ENCODE results near the gene CYREN. TPM values are rescaled to one million over a fixed set of nuclear protein-coding genes. Genes with fewer than 3 reads are reported as not detected.

The CYREN gene
- total and polyA plus RNA-seq, 2 experiments from 2014 or later: 22.7 to 70.6 TPM

DNA sequence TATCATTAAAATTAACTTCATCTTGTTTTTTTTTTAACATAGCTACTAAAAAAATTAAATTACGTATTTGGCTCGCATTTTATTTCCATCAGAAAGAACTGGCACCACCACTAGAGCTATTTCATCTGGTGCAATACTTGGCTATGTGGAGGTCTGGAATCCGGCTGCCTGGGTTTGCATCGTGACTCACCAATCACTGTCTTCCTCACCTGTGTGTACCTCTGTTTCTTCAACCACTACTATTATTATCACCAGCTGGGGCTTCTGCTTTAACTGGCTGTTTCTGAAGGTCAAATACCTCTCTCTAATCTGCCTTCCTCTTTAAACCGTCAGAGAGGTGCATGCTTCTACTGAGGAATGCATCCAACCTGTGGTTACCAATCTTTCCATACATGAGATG is 34.4 kb upstream of the CYREN start:
- Histone ChIP-seq H4K20me1 (replicated peaks; ENCODE audit: insufficient read depth) (no peaks in the 10 kb centered on the region), H3K27me3 (ENCODE audit: insufficient read depth) (no peaks in the 10 kb centered on the region), H3K36me3 (ENCODE audit: insufficient read depth) (no peaks in the 10 kb centered on the region), H3K27ac (ENCODE audit: low read depth) (no peak overlapping the region), H3K4me1 (ENCODE audit: insufficient read depth) (peaks cover 2% of the 10 kb centered on the region; the same call in 1 of the 2 replicates), H3K79me2 (replicated peaks; ENCODE audit: insufficient read depth) (no peaks in the 10 kb centered on the region), H3K4me2 (no peak overlapping the region), H2AFZ (no peak overlapping the region), H3F3A (replicated peaks; ENCODE audit: low read depth) (no peaks in the 10 kb centered on the region), H3K9me2 (ENCODE audit: insufficient read depth) (no peaks in the 10 kb centered on the region), H3K4me3 (no peak overlapping the region)
- no peak overlapping the region for H3K4me3 Mint-ChIP-seq
- DNase-seq (ENCODE audit: low spot score) (no peak), ATAC-seq (no peak)
- peaks cover 2% of the 10 kb centered on the region for H3K27me3 Mint-ChIP-seq (ENCODE audit: insufficient read depth, low read depth, poor library complexity)
- H3K4me1 Mint-ChIP-seq: peaks cover 14% of the 10 kb centered on the region
- H3K36me3 Mint-ChIP-seq (ENCODE audit: low read depth): peaks cover 5% of the 10 kb centered on the region; the same call in 2 of the 3 replicates
- H3K27ac Mint-ChIP-seq: no peak overlapping the region
- H3K9me3 Mint-ChIP-seq: no peaks in the 10 kb centered on the region
- TF ChIP-seq, protein P1, sequence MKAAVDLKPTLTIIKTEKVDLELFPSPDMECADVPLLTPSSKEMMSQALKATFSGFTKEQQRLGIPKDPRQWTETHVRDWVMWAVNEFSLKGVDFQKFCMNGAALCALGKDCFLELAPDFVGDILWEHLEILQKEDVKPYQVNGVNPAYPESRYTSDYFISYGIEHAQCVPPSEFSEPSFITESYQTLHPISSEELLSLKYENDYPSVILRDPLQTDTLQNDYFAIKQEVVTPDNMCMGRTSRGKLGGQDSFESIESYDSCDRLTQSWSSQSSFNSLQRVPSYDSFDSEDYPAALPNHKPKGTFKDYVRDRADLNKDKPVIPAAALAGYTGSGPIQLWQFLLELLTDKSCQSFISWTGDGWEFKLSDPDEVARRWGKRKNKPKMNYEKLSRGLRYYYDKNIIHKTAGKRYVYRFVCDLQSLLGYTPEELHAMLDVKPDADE (IDR thresholded peaks at IDR 0.05): no peak
- no peak for TF ChIP-seq CREB1 (CRISPR knock-in tag; IDR thresholded peaks at IDR 0.05; ENCODE audit: low read depth)

GRCh38 chr7:135204341-135204749 is 33.8 kb upstream of the CYREN start:
- Mint-ChIP-seq H3K4me1 (peaks cover 19% of the 10 kb centered on the region), H3K4me3 (no peak overlapping the region), H3K36me3 (ENCODE audit: low read depth) (peaks cover 5% of the 10 kb centered on the region; the same call in 2 of the 3 replicates), H3K27me3 (ENCODE audit: insufficient read depth, low read depth, poor library complexity) (peaks cover 2% of the 10 kb centered on the region), H3K9me3 (no peaks in the 10 kb centered on the region), H3K27ac (no peak overlapping the region)
- no peaks in the 10 kb centered on the region for H3K79me2 ChIP-seq (replicated peaks; ENCODE audit: insufficient read depth)
- H2AFZ ChIP-seq: no peak overlapping the region
- peaks cover 7% of the 10 kb centered on the region; the same call in 1 of the 2 replicates for H3K4me1 ChIP-seq (ENCODE audit: insufficient read depth)
- no peak overlapping the region for H3K27ac ChIP-seq (ENCODE audit: low read depth)
- H4K20me1 ChIP-seq (replicated peaks; ENCODE audit: insufficient read depth): no peaks in the 10 kb centered on the region
- TF ChIP-seq ZNF331 (CRISPR knock-in tag; IDR thresholded peaks at IDR 0.05; ENCODE audit: low read depth) (no peak), EZH2phosphoT487 (IDR thresholded peaks at IDR 0.05; ENCODE audit: unreplicated experiment) (no peak), ZNF114 (CRISPR knock-in tag; IDR thresholded peaks at IDR 0.05) (no peak), EZH2 (IDR thresholded peaks at IDR 0.05; ENCODE audit: low read depth, unreplicated experiment) (no peak), CTCF (conservative IDR thresholded peaks at IDR 0.05; ENCODE audit: low read depth in 2 of 2) (no peak), JUNB (IDR thresholded peaks at IDR 0.05; ENCODE audit: unreplicated experiment) (no peak)
- TF ChIP-seq, protein P1 (IDR thresholded peaks at IDR 0.05): no peak
- no peaks in the 10 kb centered on the region for H3K27me3 ChIP-seq (ENCODE audit: insufficient read depth)
- no peaks in the 10 kb centered on the region for H3K36me3 ChIP-seq (ENCODE audit: insufficient read depth)
- no peaks in the 10 kb centered on the region for H3F3A ChIP-seq (replicated peaks; ENCODE audit: low read depth)
- no peak overlapping the region for H3K4me2 ChIP-seq
- DNase-seq (ENCODE audit: low spot score): no peak
- H3K9me2 ChIP-seq (ENCODE audit: insufficient read depth): no peaks in the 10 kb centered on the region
- ATAC-seq: no peak
- no peak overlapping the region for H3K4me3 ChIP-seq
